Measurements from ENCODE around the gene STK24.

The STK24 gene

DNA sequence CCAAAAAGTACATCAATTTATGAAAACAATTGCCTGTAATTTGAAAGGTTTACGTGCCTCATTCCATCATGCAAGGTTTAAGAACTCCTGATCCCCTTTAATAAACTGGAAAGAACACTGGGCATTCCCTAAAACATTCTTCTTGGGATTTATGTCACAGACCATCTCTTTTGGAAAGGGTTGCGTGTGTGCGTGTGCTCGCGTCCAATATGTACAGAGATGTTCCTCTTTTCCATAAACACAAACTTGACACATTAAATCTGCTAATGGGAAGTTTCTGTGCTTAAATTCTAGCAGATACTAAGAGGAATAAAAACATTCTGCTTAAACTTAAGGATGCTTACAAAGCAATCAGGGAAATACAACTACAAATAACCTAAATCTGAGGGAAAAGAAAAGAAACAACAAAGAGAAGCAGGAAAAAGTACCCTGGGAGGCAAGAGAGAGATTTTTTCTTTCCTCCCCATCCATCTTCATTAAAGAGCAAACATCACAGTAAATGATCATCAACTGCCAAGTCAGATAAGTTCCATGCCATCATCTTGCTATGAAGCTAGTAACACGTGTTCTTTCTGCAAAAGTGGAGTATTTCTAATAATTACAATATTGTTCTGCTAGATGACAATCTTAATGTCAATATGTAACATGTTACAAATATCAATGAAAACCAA is 83.7 kb downstream of the STK24 start:
- Histone ChIP-seq H4K5ac (ENCODE audit: low read length) (no peak overlapping the region), H2BK5ac (ENCODE audit: low read length) (no peak overlapping the region), H3K4me3 (ENCODE audit: low read length) (no peak overlapping the region), H3K27me3 (ENCODE audit: insufficient read depth, low read length, poor library complexity) (no peaks in the 10 kb centered on the region), H2BK15ac (replicated peaks; ENCODE audit: low read depth) (no peak overlapping the region), H4K8ac (ENCODE audit: low read depth, low read length) (no peak overlapping the region), H3K79me1 (ENCODE audit: low read length) (peaks cover 42% of the 10 kb centered on the region), H2AK5ac (ENCODE audit: low read length) (no peak overlapping the region), H3K79me2 (ENCODE audit: control insufficient read depth, insufficient read depth, low read length) (peaks cover 63% of the 10 kb centered on the region), H3K23ac (ENCODE audit: low read length) (no peak overlapping the region), H2BK120ac (ENCODE audit: low read depth, low read length) (no peak overlapping the region), H3K18ac (ENCODE audit: low read length) (no peak overlapping the region), H3K27ac (ENCODE audit: low read depth, low read length) (no peak overlapping the region), H3K9ac (ENCODE audit: low read length) (no peak overlapping the region), H3K56ac (ENCODE audit: low read length) (no peak overlapping the region), H3K36me3 (ENCODE audit: control insufficient read depth, insufficient read depth, low read length) (no peaks in the 10 kb centered on the region), H3K4me2 (ENCODE audit: low read length) (no peak overlapping the region), H3K4ac (ENCODE audit: low read depth, low read length) (no peak overlapping the region), H3K4me1 (ENCODE audit: control insufficient read depth, low read depth, low read length) (peaks cover 4% of the 10 kb centered on the region)
- no peak for DNase-seq
- no CpG with 5 or more reads among the region's 6 CpGs for WGBS (ENCODE audit: extremely low coverage, insufficient coverage, low lambda C conversion rate)

DNA sequence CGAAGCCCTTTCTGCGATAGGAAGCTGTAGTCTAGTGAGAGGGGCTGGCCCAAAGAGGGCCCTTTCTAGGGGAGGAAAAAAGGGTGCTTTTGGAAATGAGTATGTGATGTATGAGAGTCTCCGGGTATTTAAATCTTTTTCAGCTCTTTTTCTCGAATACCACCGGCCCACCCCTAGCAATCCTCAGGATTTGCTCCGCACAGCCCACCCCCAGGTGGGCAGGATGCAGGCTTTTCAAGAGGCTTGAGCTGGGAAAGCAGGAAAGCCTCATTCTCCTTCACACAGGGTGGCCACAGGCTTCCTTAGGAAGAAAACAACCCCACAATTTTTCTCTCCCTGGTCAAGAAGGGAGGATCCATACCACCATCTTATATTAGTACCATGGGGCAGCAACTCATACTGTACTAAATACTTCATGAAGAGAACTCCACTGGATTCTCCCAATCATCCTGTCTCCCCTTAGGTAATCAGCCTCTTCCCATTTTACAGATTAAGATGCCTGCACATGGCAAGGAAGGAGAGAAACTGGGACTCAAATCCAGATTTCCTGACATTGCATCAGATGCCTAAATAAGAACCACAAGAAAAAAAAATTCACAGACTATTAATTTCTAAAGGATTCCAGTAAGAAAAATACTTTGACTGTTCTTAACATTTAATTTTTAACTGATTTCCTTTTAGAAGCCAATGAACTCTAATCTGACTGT is 84.4 kb downstream of the STK24 start:
- no peak overlapping the region for H2BK120ac ChIP-seq (ENCODE audit: low read depth, low read length)
- peaks cover 4% of the 10 kb centered on the region for H3K4me1 ChIP-seq (ENCODE audit: control insufficient read depth, low read depth, low read length)
- H4K8ac ChIP-seq (ENCODE audit: low read depth, low read length) = no peak overlapping the region
- H3K4ac ChIP-seq (ENCODE audit: low read depth, low read length) = no peak overlapping the region
- no peak overlapping the region for H2BK15ac ChIP-seq (replicated peaks; ENCODE audit: low read depth)
- no peak overlapping the region for H3K9ac ChIP-seq (ENCODE audit: low read length)
- H2AK5ac ChIP-seq (ENCODE audit: low read length) = no peak overlapping the region
- no peak overlapping the region for H3K4me3 ChIP-seq (ENCODE audit: low read length)
- H3K56ac ChIP-seq (ENCODE audit: low read length) = no peak overlapping the region
- H2BK5ac ChIP-seq (ENCODE audit: low read length) = no peak overlapping the region
- no peak overlapping the region for H3K27ac ChIP-seq (ENCODE audit: low read depth, low read length)
- H3K4me2 ChIP-seq (ENCODE audit: low read length) = no peak overlapping the region
- no peak overlapping the region for H4K5ac ChIP-seq (ENCODE audit: low read length)
- no peaks in the 10 kb centered on the region for H3K36me3 ChIP-seq (ENCODE audit: control insufficient read depth, insufficient read depth, low read length)
- H3K23ac ChIP-seq (ENCODE audit: low read length) = no peak overlapping the region
- H3K79me1 ChIP-seq (ENCODE audit: low read length) = peaks cover 40% of the 10 kb centered on the region
- no CpG with 5 or more reads among the region's 6 CpGs for WGBS (ENCODE audit: extremely low coverage, insufficient coverage, low lambda C conversion rate)
- DNase-seq = no peak
- no peak overlapping the region for H3K18ac ChIP-seq (ENCODE audit: low read length)
- no peaks in the 10 kb centered on the region for H3K27me3 ChIP-seq (ENCODE audit: insufficient read depth, low read length, poor library complexity)
- peaks cover 64% of the 10 kb centered on the region for H3K79me2 ChIP-seq (ENCODE audit: control insufficient read depth, insufficient read depth, low read length)

DNA sequence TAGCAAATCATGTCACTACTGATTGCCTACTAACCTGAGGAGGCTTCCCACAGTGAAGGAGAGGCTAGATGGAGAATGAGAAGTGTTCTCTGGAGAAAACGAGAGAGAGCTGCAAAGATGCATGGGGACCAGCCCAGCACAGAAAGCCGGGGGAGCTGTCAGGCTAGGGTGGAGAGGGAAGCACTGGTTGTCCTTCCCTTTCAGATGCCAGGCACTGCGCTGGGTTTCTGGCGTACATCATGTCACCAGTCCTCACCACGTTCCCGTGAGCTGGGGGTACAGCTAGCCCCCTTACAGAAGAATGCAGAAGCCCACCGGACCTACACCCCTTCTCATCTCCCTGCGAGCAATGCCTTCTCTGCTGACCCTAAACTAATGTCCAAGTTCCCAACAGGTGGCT is 86.0 kb downstream of the STK24 start:
- no peak overlapping the region for H3K4me2 ChIP-seq (ENCODE audit: low read length)
- no peaks in the 10 kb centered on the region for H3K4me1 ChIP-seq (ENCODE audit: control insufficient read depth, low read depth, low read length)
- no CpG with 5 or more reads among the region's 8 CpGs for WGBS (ENCODE audit: extremely low coverage, insufficient coverage, low lambda C conversion rate)

DNA sequence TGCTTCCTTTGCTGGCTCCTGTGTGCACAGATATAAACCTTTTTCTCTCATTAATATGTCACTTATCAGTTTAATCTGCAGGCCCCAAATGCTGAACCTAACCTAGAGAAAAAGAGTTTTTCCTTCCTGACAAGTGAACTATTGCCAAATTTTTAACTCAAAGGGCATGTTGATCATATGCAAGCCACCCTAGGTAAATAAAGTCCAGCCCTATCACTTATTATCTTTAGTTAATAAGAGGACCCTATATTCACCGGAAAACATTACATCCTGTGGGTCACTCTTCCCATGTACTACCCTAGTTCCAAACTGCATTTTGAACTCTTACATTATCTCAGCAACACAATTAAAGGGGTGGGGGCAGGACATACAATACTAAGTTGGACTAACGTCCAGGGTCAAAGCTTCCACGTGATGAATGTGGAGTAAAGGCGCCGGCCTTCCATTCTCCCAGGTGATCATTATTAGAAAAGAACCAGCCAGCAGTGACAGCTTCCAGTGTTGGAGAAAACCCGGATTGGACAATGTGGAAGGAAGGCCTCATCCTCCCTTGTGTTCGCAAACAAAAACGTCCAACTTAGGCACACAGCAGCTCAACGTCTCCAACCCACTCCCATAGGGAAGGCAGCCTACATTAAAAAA is 86.6 kb downstream of the STK24 start:
- no peaks in the 10 kb centered on the region for H3K27me3 ChIP-seq (ENCODE audit: insufficient read depth, low read length, poor library complexity)
- no peak overlapping the region for H2BK120ac ChIP-seq (ENCODE audit: low read depth, low read length)
- H3K18ac ChIP-seq (ENCODE audit: low read length) = no peak overlapping the region
- H3K23ac ChIP-seq (ENCODE audit: low read length) = no peak overlapping the region
- H3K56ac ChIP-seq (ENCODE audit: low read length) = no peak overlapping the region
- peaks cover 31% of the 10 kb centered on the region for H3K79me1 ChIP-seq (ENCODE audit: low read length)
- H4K8ac ChIP-seq (ENCODE audit: low read depth, low read length) = no peak overlapping the region
- H2BK15ac ChIP-seq (replicated peaks; ENCODE audit: low read depth) = no peak overlapping the region
- H3K4me2 ChIP-seq (ENCODE audit: low read length) = no peak overlapping the region
- no peak for DNase-seq
- H2BK5ac ChIP-seq (ENCODE audit: low read length) = no peak overlapping the region
- peaks cover 59% of the 10 kb centered on the region for H3K79me2 ChIP-seq (ENCODE audit: control insufficient read depth, insufficient read depth, low read length)
- H3K27ac ChIP-seq (ENCODE audit: low read depth, low read length) = no peak overlapping the region
- H4K5ac ChIP-seq (ENCODE audit: low read length) = no peak overlapping the region
- H3K4me3 ChIP-seq (ENCODE audit: low read length) = no peak overlapping the region
- WGBS (ENCODE audit: extremely low coverage, insufficient coverage, low lambda C conversion rate) = no CpG with 5 or more reads among the region's 9 CpGs
- peaks cover 2% of the 10 kb centered on the region for H3K4me1 ChIP-seq (ENCODE audit: control insufficient read depth, low read depth, low read length)
- no peak overlapping the region for H3K9ac ChIP-seq (ENCODE audit: low read length)
- no peak overlapping the region for H2AK5ac ChIP-seq (ENCODE audit: low read length)
- no peaks in the 10 kb centered on the region for H3K36me3 ChIP-seq (ENCODE audit: control insufficient read depth, insufficient read depth, low read length)
- H3K4ac ChIP-seq (ENCODE audit: low read depth, low read length) = no peak overlapping the region

More for the DNA sequence above, 86.0 kb downstream of the STK24 start:
- H3K56ac ChIP-seq (ENCODE audit: low read length) = no peak overlapping the region
- no peak overlapping the region for H3K18ac ChIP-seq (ENCODE audit: low read length)
- H3K9ac ChIP-seq (ENCODE audit: low read length) = no peak overlapping the region
- H3K4ac ChIP-seq (ENCODE audit: low read depth, low read length) = no peak overlapping the region
- no peak overlapping the region for H4K8ac ChIP-seq (ENCODE audit: low read depth, low read length)
- H4K5ac ChIP-seq (ENCODE audit: low read length) = no peak overlapping the region
- H3K79me1 ChIP-seq (ENCODE audit: low read length) = peaks cover 34% of the 10 kb centered on the region
- H3K23ac ChIP-seq (ENCODE audit: low read length) = no peak overlapping the region
- H2BK15ac ChIP-seq (replicated peaks; ENCODE audit: low read depth) = no peak overlapping the region
- no peak for DNase-seq
- peaks cover 61% of the 10 kb centered on the region for H3K79me2 ChIP-seq (ENCODE audit: control insufficient read depth, insufficient read depth, low read length)
- no peaks in the 10 kb centered on the region for H3K27me3 ChIP-seq (ENCODE audit: insufficient read depth, low read length, poor library complexity)
- no peak overlapping the region for H3K4me3 ChIP-seq (ENCODE audit: low read length)
- H3K36me3 ChIP-seq (ENCODE audit: control insufficient read depth, insufficient read depth, low read length) = no peaks in the 10 kb centered on the region
- H2BK5ac ChIP-seq (ENCODE audit: low read length) = no peak overlapping the region
- H2AK5ac ChIP-seq (ENCODE audit: low read length) = no peak overlapping the region
- no peak overlapping the region for H3K27ac ChIP-seq (ENCODE audit: low read depth, low read length)
- no peak overlapping the region for H2BK120ac ChIP-seq (ENCODE audit: low read depth, low read length)

DNA sequence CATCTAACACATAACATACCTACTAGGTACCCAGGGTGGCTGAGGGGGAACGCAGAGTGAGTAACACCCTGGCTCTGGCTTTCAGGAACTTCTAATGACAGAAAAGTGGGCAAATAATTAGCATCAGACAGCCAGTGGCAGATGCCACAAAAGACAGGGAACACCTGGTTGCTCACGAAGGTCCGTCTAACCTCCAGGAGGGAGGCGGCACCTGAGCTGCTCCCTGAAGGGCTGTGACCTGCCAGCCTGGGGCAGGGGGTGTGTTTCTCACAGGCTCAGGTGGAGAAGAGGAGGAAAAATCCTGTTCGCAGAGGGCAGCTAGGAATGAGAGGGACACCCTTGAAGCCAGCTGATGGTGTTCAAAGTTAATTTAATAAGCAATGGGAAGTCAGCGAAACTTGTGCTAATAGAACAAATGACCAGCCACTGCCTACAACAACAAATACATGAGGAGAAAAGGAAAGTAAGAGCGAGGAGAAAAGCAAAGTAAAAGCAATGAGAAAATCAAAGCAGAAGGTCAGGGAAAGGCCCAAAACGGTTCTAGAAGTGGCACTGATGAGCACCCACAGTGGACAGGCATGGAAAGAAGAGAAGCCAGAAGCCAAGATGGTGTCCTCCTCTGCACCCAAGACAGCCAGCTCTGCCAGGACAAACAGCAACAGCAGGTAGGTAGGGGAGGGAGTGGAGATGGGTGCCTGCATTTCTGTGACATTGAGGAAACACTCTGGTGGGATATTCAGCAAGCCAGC is 87.3 kb downstream of the STK24 start:
- no peak overlapping the region for H4K5ac ChIP-seq (ENCODE audit: low read length)
- WGBS (ENCODE audit: extremely low coverage, insufficient coverage, low lambda C conversion rate) = no CpG with 5 or more reads among the region's 8 CpGs
- no peak overlapping the region for H2BK5ac ChIP-seq (ENCODE audit: low read length)
- no peaks in the 10 kb centered on the region for H3K27me3 ChIP-seq (ENCODE audit: insufficient read depth, low read length, poor library complexity)
- H3K27ac ChIP-seq (ENCODE audit: low read depth, low read length) = no peak overlapping the region
- H3K4me1 ChIP-seq (ENCODE audit: control insufficient read depth, low read depth, low read length) = peaks cover 5% of the 10 kb centered on the region
- H2AK5ac ChIP-seq (ENCODE audit: low read length) = no peak overlapping the region
- no peak for DNase-seq
- H2BK15ac ChIP-seq (replicated peaks; ENCODE audit: low read depth) = no peak overlapping the region
- H3K9ac ChIP-seq (ENCODE audit: low read length) = no peak overlapping the region
- no peak overlapping the region for H3K23ac ChIP-seq (ENCODE audit: low read length)
- H3K79me2 ChIP-seq (ENCODE audit: control insufficient read depth, insufficient read depth, low read length) = peaks cover 56% of the 10 kb centered on the region
- no peak overlapping the region for H3K4ac ChIP-seq (ENCODE audit: low read depth, low read length)
- H3K36me3 ChIP-seq (ENCODE audit: control insufficient read depth, insufficient read depth, low read length) = no peaks in the 10 kb centered on the region
- no peak overlapping the region for H2BK120ac ChIP-seq (ENCODE audit: low read depth, low read length)
- H4K8ac ChIP-seq (ENCODE audit: low read depth, low read length) = no peak overlapping the region
- no peak overlapping the region for H3K4me3 ChIP-seq (ENCODE audit: low read length)
- no peak overlapping the region for H3K4me2 ChIP-seq (ENCODE audit: low read length)
- no peak overlapping the region for H3K56ac ChIP-seq (ENCODE audit: low read length)
- H3K79me1 ChIP-seq (ENCODE audit: low read length) = peaks cover 28% of the 10 kb centered on the region
- H3K18ac ChIP-seq (ENCODE audit: low read length) = no peak overlapping the region
